ENCODE results near the gene VPS41. TPM values are rescaled to one million over a fixed set of nuclear protein-coding genes. Genes with fewer than 3 reads are reported as not detected.
A peak's percentile ranks its signal among the peaks of the same experiment; 100 is the strongest.

Gene VPS41
- total RNA-seq (2021) = 83.0 and 92.3 TPM in 2 replicates
- Bru-seq, nascent RNA = percentile 79 among the genes with signal in this experiment
- percentile 80 among the genes with signal in this experiment for BruChase-seq, experiment 1, labeled RNA remaining after a 2-hour chase
- BruChase-seq, experiment 2, labeled RNA remaining after a 6-hour chase = percentile 76 among the genes with signal in this experiment
- long read RNA-seq, full-length matches to known transcripts = 55 of 72 reads
- long read RNA-seq, partial matches to known transcripts = 6 of 72 reads
- long read RNA-seq, other reads (novel, unspliced or antisense) = 11 of 72 reads

GRCh38 chr7:38908759-38909335 lies at the start of gene VPS41:
Gene VPS41 (minus strand): TSS chr7:38909191. CDS start chr7:38909174, 17 bp downstream.
- CTCF ChIA-PET = interaction anchor here (0.5 to 0.6 kb wide), 2 partner anchors 12 to 557 kb away, joined by 4 to 10 read pairs; no protein-coding TSS in a partner anchor
- no peaks in the 10 kb centered on the region for H4K20me1 ChIP-seq (ENCODE audit: insufficient read depth)
- H3K27ac ChIP-seq = peak within 1 kb of the TSS; percentile 13; the same call in 1 of the 2 replicates
- H2AFZ ChIP-seq = peak within 1 kb of the TSS; percentile 89
- POLR2A ChIA-PET (ENCODE audit: unreplicated experiment) = interaction anchor here (0.7 kb wide), 1 partner anchor 874 kb away, joined by 4 read pairs; no protein-coding TSS in a partner anchor
- H3K4me1 ChIP-seq (replicated peaks; ENCODE audit: insufficient read depth) = peaks cover 20% of the 10 kb centered on the region
- H3K9me2 ChIP-seq (ENCODE audit: insufficient read depth) = no peaks in the 10 kb centered on the region
- no peaks in the 10 kb centered on the region for H3K9me3 ChIP-seq (ENCODE audit: insufficient read depth, low read depth)
- intact Hi-C loops (cut with micrococcal nuclease; ENCODE audit: unreplicated experiment) = loop anchor here (2.0 kb wide), 1 partner anchor 46 kb away; no protein-coding TSS in a partner anchor
- no peaks in the 10 kb centered on the region for H3K27me3 ChIP-seq (ENCODE audit: insufficient read depth, low read depth)
- TF ChIP-seq, protein P1, sequence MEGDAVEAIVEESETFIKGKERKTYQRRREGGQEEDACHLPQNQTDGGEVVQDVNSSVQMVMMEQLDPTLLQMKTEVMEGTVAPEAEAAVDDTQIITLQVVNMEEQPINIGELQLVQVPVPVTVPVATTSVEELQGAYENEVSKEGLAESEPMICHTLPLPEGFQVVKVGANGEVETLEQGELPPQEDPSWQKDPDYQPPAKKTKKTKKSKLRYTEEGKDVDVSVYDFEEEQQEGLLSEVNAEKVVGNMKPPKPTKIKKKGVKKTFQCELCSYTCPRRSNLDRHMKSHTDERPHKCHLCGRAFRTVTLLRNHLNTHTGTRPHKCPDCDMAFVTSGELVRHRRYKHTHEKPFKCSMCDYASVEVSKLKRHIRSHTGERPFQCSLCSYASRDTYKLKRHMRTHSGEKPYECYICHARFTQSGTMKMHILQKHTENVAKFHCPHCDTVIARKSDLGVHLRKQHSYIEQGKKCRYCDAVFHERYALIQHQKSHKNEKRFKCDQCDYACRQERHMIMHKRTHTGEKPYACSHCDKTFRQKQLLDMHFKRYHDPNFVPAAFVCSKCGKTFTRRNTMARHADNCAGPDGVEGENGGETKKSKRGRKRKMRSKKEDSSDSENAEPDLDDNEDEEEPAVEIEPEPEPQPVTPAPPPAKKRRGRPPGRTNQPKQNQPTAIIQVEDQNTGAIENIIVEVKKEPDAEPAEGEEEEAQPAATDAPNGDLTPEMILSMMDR (conservative IDR thresholded peaks at IDR 0.05) = no peak
- TF ChIP-seq EZH2 (IDR thresholded peaks at IDR 0.05; ENCODE audit: low read depth) = no peak
- DNase-seq = peak; percentile 75 to 85
- H3K36me3 ChIP-seq (ENCODE audit: low read depth) = no peaks in the 10 kb centered on the region
- BruUV-seq (replicated peaks) = no TSS peak
- H3F3A ChIP-seq (ENCODE audit: insufficient read depth, low read depth) = no peaks in the 10 kb centered on the region
- peaks cover 28% of the 10 kb centered on the region for H3K79me2 ChIP-seq (ENCODE audit: low read depth)
- H3K4me3 ChIP-seq = peak within 1 kb of the TSS; percentile 83
- peak within 1 kb of the TSS; percentile 94 for H3K4me2 ChIP-seq

- no peak overlapping the region for H3K4me3 ChIP-seq
- no peak overlapping the region for H2AFZ ChIP-seq
- CTCF ChIA-PET = no interaction called here
- H3K27me3 ChIP-seq (ENCODE audit: insufficient read depth, low read depth) = peaks cover 50% of the 10 kb centered on the region; the same call in 1 of the 2 replicates
- no peaks in the 10 kb centered on the region for H3K4me1 ChIP-seq (replicated peaks; ENCODE audit: insufficient read depth)
- intact Hi-C loops (cut with micrococcal nuclease; ENCODE audit: unreplicated experiment) = no loop called here
- no peak overlapping the region for H3K4me2 ChIP-seq
- H3F3A ChIP-seq (ENCODE audit: insufficient read depth, low read depth) = no peaks in the 10 kb centered on the region
- no TSS peak for BruUV-seq (replicated peaks)
- no peaks in the 10 kb centered on the region for H3K9me2 ChIP-seq (ENCODE audit: insufficient read depth)
- no peaks in the 10 kb centered on the region for H3K79me2 ChIP-seq (ENCODE audit: low read depth)
- POLR2A ChIA-PET (ENCODE audit: unreplicated experiment) = no interaction called here
- DNase-seq = no peak
- H3K27ac ChIP-seq = no peak overlapping the region
- H4K20me1 ChIP-seq (ENCODE audit: insufficient read depth) = no peaks in the 10 kb centered on the region
- no peaks in the 10 kb centered on the region for H3K36me3 ChIP-seq (ENCODE audit: low read depth)
- TF ChIP-seq EZH2 (IDR thresholded peaks at IDR 0.05; ENCODE audit: low read depth) = no peak
- TF ChIP-seq, protein P1 (conservative IDR thresholded peaks at IDR 0.05) = no peak
- H3K9me3 ChIP-seq (ENCODE audit: insufficient read depth, low read depth) = no peaks in the 10 kb centered on the region
Measured at GRCh38 chr7:38955892-38956291, 46.9 kb upstream of the VPS41 start.

- CTCF ChIA-PET = no interaction called here
- no peak for DNase-seq
- peaks cover 35% of the 10 kb centered on the region; the same call in 1 of the 2 replicates for H3K27me3 ChIP-seq (ENCODE audit: insufficient read depth, low read depth)
- no peaks in the 10 kb centered on the region for H3K79me2 ChIP-seq (ENCODE audit: low read depth)
- TF ChIP-seq, protein P1 (conservative IDR thresholded peaks at IDR 0.05) = no peak
- TF ChIP-seq EZH2 (IDR thresholded peaks at IDR 0.05; ENCODE audit: low read depth) = no peak
- H3K36me3 ChIP-seq (ENCODE audit: low read depth) = no peaks in the 10 kb centered on the region
- POLR2A ChIA-PET (ENCODE audit: unreplicated experiment) = no interaction called here
- no peak overlapping the region for H3K27ac ChIP-seq
- H3K9me2 ChIP-seq (ENCODE audit: insufficient read depth) = no peaks in the 10 kb centered on the region
- BruUV-seq (replicated peaks) = no TSS peak
- peaks cover 6% of the 10 kb centered on the region; the same call in 1 of the 2 replicates for H3K9me3 ChIP-seq (ENCODE audit: insufficient read depth, low read depth)
- no peak overlapping the region for H2AFZ ChIP-seq
- H4K20me1 ChIP-seq (ENCODE audit: insufficient read depth) = no peaks in the 10 kb centered on the region
- no peak overlapping the region for H3K4me3 ChIP-seq
- intact Hi-C loops (cut with micrococcal nuclease; ENCODE audit: unreplicated experiment) = no loop called here
- no peaks in the 10 kb centered on the region for H3F3A ChIP-seq (ENCODE audit: insufficient read depth, low read depth)
- no peak overlapping the region for H3K4me2 ChIP-seq
- peaks cover 8% of the 10 kb centered on the region; the same call in 1 of the 2 replicates for H3K4me1 ChIP-seq (replicated peaks; ENCODE audit: insufficient read depth)
Measured at GRCh38 chr7:38953971-38954370, 45.0 kb upstream of the VPS41 start.

Measured in PC-9 (cell line).